Measurements from ENCODE around the gene SNX33.
A peak's percentile ranks its signal among the peaks of the same experiment; 100 is the strongest.
"Not testable (repeated sequence)": the region's sequence is repeated elsewhere in the genome, so short reads cannot be mapped to it uniquely, and the experiment has no call there.

SNX33 gene

DNA sequence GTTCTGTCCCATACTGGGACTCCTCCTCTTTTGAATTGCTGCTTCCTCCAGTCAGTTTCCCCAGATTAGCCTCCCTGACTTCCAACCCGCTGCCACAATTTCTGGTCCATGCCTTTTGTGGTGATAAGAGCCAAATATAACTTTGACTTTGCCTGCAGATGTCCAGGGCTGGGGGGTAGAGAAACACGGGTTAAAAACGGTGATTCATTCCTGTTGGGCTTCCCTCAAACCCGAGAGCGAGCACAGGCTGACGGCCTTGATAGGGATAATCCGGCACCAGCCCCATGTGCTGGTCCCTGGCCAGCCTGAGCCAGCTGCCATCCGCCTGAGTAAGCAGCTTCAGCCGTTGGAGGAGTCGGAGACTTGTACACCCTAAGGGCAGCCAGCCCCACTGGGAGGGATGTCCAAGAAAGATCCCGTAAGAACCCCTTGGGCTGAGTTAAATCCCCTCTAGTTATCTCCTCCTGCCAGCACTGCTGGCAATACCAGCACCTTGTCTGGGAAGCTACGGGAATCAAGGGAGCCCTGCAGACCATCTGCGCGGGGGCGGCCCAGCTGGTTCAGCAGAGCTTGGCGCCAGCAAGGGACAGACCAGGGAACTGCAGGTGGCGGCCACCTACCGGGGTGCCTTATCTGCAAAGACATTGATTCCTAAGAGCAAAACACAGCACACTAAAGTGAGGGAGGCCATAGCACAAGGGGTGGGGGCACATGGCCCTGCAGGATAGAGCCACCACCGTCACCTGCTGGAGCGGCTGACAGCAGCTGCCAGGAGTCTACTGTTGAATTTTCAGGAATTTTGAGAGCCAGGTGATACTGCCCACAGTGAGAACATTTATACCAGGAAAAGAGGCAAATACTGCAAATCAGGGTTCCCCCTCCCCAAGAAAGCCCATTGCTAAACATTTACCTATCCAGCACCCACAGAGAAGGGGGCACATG is 46.8 kb downstream of the SNX33 start:
- peak; percentile 79 for DNase-seq
- in situ Hi-C loops (cut with MboI; ENCODE audit: low pct_unique_long_range_greater_than_20kb, low sequenced_read_pairs), result no loop called here

GRCh38 chr15:75695220-75695619 is 47.5 kb downstream of the SNX33 start:
- DNase-seq, result peak; percentile 39
- in situ Hi-C loops (cut with MboI; ENCODE audit: low pct_unique_long_range_greater_than_20kb, low sequenced_read_pairs), result no loop called here

- DNase-seq, result no peak
- in situ Hi-C loops (cut with MboI; ENCODE audit: low pct_unique_long_range_greater_than_20kb, low sequenced_read_pairs), result no loop called here
These were observed 48.1 kb downstream of the SNX33 start for GRCh38 chr15:75695634-75696310.

DNA sequence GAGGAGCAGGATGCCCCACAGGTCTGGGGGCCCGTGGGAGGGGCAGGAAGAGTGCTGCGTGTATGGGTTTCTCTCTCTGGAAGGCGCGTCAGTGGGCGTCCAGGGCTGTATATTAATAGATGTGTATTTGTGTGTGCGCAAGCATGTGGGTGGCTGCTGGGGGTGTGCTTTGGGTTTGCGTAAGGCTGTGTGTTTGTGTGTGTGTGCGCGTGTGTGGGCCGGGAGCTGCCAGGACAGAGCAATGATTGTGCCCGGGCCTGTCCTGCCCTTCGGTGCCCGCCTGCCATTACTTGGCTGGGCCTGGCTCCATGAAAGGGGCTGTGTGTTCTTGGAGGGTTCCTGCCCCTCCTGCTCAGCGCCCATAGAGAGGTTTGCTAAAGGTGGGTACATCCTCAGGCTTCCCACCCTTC is 48.6 kb downstream of the SNX33 start:
- DNase-seq, result peak; percentile 41
- in situ Hi-C loops (cut with MboI; ENCODE audit: low pct_unique_long_range_greater_than_20kb, low sequenced_read_pairs), result no loop called here

DNA sequence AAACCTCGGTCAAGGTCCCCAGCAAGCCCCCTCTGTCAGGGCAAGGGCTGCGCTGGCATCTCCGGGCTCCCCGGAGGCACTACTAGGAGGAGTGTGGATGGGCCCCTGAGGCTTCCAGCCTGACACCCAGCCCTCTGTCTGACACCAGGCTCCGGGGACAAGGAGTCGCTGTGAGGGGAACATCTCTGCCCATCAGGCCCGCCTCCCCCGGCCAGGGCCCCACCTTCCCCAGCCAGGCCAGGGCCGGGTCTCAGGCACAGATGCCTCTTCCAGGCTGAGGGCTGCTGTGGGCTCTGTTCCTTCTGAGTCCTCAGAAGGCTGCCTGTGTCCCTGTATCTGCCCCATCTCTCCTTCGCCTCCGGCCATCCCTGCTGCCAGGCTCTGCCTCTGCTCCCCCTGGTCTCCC is 49.1 kb downstream of the SNX33 start:
- DNase-seq, result no peak
- in situ Hi-C loops (cut with MboI; ENCODE audit: low pct_unique_long_range_greater_than_20kb, low sequenced_read_pairs), result no loop called here

DNA sequence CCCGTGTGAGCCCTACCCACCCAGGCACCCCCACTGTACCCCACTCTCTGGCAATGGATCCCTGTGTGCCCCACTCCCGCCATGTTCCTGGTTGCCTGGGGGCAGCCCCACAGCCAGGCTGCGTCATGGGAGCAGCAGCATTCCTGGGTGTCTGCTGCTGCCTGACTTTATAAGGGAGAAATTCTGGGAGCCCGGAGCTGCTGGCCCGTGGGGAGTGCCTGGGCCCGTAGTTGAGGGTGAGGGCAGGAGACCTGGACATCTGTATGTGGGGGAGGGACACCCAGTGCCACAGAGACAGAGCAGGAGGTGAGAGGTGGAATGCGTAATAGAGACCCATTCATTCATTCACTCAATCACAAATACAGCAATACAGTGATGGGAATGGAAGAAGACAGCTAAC is 49.8 kb downstream of the SNX33 start:
- in situ Hi-C loops (cut with MboI; ENCODE audit: low pct_unique_long_range_greater_than_20kb, low sequenced_read_pairs), result no loop called here
- DNase-seq, result no peak

DNA sequence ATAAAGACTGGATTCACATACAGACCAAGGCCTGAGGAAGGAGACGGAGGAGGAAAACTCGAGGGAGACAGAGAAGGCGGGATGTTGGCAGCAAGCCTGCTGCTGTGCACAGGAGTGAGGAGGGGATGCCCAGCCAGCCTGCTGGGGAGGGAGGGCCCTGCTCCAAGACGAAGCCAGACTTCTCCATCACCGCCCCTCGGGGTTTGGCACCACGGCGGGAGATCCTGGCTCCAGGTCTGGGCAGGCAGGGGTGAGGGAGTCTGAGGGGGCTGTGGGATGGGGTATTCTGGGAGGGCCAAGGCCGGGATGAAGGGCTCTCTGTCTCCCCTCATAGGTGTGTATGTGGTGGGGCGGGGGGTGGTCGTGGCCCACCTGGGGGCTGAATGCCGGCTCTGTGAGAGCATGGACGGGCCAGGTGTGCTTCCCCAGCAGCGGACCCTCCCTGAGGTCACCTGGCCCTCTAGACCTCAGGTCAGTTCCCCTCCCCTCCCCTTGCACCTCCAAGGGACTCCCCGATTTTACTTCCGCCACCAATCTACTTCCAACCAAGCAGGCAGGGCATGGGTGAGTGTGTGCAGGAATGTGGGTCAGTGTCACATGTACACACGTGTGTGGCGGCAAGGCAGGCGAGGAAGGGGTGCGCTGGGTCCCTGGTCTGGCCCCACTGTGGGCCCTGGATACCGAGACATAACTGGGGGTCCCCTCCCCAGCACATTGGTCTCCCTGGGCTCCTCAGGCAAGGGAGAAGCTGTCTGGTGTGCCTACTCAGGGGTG is 50.4 kb downstream of the SNX33 start:
- in situ Hi-C loops (cut with MboI; ENCODE audit: low pct_unique_long_range_greater_than_20kb, low sequenced_read_pairs); DNase-seq: not testable (repeated sequence)

DNA sequence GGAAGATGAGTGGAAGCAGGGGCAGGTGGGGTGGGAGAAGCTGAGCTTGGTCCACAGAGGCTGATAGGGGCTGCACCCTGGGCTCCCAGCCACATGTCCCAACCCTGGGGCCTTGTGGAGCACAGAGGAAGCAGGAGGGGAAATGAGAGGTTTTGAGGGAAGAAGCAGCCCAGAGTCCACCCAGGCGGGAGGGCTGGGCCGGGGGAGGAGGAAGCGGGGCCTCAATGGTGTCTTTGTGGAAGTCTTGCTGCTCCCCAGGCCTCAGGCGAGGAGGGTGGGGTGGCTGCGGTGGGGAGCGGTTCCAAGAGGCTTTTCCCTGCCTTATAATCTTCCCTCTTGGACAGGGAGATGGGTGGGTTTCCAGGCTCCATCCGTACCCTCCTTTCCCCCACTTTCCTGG is 51.8 kb downstream of the SNX33 start:
- in situ Hi-C loops (cut with MboI; ENCODE audit: low pct_unique_long_range_greater_than_20kb, low sequenced_read_pairs), result not testable (repeated sequence)
- peak; percentile 50 for DNase-seq

- in situ Hi-C loops (cut with MboI; ENCODE audit: low pct_unique_long_range_greater_than_20kb, low sequenced_read_pairs), result not testable (repeated sequence)
- DNase-seq, result peak; percentile 64
These were observed 52.5 kb downstream of the SNX33 start for GRCh38 chr15:75699961-75700874.

DNA sequence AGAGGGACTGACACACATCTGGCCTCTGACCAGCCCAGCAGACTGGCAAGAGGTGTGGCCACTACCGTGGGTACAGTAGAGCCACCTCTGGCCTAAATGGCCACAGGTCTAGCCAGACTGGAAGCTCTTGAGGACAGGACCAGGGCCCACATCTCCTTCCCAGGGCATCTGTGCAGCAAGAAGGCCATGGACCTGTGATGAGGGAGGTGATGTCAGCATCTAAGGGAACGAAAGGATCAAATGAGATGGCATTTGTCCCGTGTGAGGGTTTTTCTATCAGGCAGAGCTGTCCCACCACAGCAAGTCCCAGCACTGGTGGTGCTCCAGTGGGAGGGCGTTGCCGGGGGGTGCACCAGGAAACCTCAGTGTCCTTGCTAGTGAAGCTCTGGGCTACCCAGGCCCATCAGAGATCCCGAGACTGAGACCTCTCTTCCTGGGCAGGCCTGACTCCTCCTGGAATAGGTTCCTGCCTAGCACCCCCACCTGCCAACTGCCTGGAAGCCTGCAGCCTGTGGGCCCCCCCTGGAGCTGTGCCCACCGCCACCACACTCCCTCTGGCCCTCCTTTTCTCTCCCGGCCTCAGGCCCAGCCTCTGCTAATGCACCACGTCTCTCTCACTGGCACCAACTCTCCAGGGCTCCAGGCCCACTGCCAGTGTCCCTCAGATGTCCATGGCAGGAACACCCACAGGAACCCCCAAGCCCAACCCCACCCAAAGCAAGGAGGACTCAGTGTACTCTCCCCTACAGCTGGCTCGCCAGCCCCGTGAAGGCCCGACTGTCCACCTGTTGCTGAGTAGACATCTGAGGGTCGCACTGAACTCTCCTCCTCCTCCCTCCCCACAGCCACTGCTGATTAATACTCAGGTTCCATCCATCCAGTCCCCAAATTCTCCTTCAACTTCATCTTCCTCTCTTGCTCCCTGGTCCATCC is 53.6 kb downstream of the SNX33 start:
- in situ Hi-C loops (cut with MboI; ENCODE audit: low pct_unique_long_range_greater_than_20kb, low sequenced_read_pairs); DNase-seq: not testable (repeated sequence)

- in situ Hi-C loops (cut with MboI; ENCODE audit: low pct_unique_long_range_greater_than_20kb, low sequenced_read_pairs), result no loop called here
- no peak for DNase-seq
These were observed 54.7 kb downstream of the SNX33 start for GRCh38 chr15:75702436-75702835.

GRCh38 chr15:75703440-75704262 is 55.9 kb downstream of the SNX33 start:
- DNase-seq; in situ Hi-C loops (cut with MboI; ENCODE audit: low pct_unique_long_range_greater_than_20kb, low sequenced_read_pairs): not testable (repeated sequence)

GRCh38 chr15:75704263-75704615 is 56.5 kb downstream of the SNX33 start:
- DNase-seq, result no peak
- in situ Hi-C loops (cut with MboI; ENCODE audit: low pct_unique_long_range_greater_than_20kb, low sequenced_read_pairs), result no loop called here

DNA sequence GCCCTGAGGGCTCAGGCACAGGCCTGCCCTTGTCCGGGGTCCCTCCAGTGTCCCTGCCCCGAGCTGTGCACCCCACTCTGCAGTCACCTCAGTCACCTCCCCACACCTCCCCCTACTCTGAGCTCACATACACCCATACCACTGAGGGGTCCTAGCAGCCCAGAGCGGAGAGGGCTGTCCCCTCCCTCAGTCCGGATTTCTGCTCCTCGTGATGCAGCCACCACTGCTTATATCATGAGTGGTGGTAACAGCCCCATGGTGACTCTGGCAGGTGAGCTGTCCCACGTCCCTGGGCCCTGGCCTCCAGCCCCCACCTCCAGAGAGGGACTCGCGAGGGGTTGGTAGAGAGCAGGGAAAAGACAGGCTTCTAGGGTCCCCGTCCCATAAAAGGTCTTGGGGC is 56.9 kb downstream of the SNX33 start:
- no peak for DNase-seq
- in situ Hi-C loops (cut with MboI; ENCODE audit: low pct_unique_long_range_greater_than_20kb, low sequenced_read_pairs), result no loop called here

DNA sequence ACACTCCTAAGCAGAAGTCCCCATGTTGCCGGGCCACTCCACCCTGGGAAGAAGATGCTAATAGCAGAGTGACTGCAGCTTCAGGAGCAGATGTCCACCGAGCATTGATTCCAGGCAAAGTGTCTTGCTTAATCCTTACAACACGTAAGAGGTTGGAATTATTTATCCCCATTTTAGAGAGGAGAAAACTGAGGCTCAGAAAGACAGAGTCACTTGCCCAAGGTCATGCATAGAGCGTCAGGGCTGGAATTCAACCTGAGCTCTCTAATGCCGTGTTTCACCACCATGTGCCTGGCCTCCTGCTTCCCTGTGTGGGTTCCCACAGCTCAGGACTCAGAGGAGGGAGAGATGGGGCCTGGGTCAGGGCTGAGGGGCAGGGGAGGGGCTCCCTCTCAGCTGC is 57.7 kb downstream of the SNX33 start:
- DNase-seq; in situ Hi-C loops (cut with MboI; ENCODE audit: low pct_unique_long_range_greater_than_20kb, low sequenced_read_pairs): not testable (repeated sequence)

DNA sequence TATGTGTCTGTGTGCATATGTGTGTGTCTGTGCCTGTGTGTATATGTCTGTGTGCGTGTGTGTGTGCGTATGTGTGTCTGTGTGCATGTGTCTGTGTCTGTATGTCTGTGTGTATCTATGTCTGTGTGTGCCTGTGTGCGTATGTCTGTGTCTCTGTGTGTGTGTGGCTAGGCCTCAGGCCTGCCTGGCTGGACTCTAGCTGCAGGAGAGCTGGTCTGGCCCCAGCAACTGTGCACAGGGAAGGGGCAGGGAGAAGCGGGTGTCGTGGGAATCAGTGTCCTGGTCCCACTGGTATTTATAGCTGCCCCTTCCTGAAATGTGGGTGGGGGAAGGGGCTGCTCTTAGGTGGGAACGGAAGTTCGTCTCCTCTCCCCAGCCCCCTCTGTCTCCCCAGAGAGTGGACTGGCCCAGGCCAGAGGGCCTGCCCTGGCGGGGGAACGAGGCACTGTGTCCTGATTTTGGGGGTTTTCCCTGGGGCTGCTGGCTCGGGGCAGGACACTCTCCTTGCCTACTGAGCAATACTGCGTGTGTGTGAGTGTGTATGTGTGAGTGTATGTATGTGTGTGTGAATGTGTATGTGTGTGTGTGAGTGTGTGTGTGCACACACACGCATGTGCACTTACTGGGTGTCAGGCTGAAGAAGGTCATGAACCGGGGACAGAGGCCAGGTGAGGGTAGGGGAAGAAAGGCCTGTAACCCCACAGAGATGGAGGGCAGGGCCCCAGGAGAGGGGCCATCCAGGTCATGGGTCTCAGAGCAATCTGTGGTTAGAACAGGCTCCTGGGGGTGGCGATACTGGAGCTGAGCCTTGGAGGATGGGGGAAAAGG is 58.4 kb downstream of the SNX33 start:
- in situ Hi-C loops (cut with MboI; ENCODE audit: low pct_unique_long_range_greater_than_20kb, low sequenced_read_pairs), result no loop called here
- no peak for DNase-seq

Measured in KBM-7 (cell line).